LHCN-M2 (cell line): ENCODE results near the gene LRRTM4. TPM values are rescaled to one million over a fixed set of nuclear protein-coding genes. Genes with fewer than 3 reads are reported as not detected.
"Not testable (repeated sequence)": the region's sequence is repeated elsewhere in the genome, so short reads cannot be mapped to it uniquely, and the experiment has no call there.

Experiments
- DNase-seq: peaks from one replicate; pipeline ENCODE4 v3.0.0-alpha.2; 2012; ENCODE audit warnings: low read depth
- total RNA-seq: library from RNA; depleted of rRNA; stranded (reverse); fragments of >200 nt; gene quantifications from 2 replicates; pipeline ENCODE4 v1.2.3, GENCODE V29; 2014

The LRRTM4 gene
- total RNA-seq, 1 experiment from 2014 or later, result not detected

- DNase-seq, result no peak
These were observed 772.3 kb downstream of the LRRTM4 start for GRCh38 chr2:76749858-76750257.

- DNase-seq, result no peak
These were observed 773.4 kb downstream of the LRRTM4 start for GRCh38 chr2:76748581-76749296.

GRCh38 chr2:76745605-76746004, 776.6 kb downstream of the LRRTM4 start:
- no peak for DNase-seq

- no peak for DNase-seq
These were observed 784.6 kb downstream of the LRRTM4 start for GRCh38 chr2:76737607-76738006.

GRCh38 chr2:76733736-76734135, 788.4 kb downstream of the LRRTM4 start:
- no peak for DNase-seq

- DNase-seq, result no peak
These were observed 791.0 kb downstream of the LRRTM4 start for GRCh38 chr2:76731157-76731556.

- no peak for DNase-seq
These were observed 792.2 kb downstream of the LRRTM4 start for GRCh38 chr2:76730021-76730420.

- no peak for DNase-seq
These were observed 801.0 kb downstream of the LRRTM4 start for GRCh38 chr2:76721226-76721625.

- DNase-seq, result no peak
These were observed 808.9 kb downstream of the LRRTM4 start for GRCh38 chr2:76713312-76713711.

GRCh38 chr2:76711490-76711889, 810.7 kb downstream of the LRRTM4 start:
- no peak for DNase-seq

GRCh38 chr2:76700894-76701293, 821.3 kb downstream of the LRRTM4 start:
- DNase-seq, result no peak

GRCh38 chr2:76697998-76698713, 824.0 kb downstream of the LRRTM4 start:
- DNase-seq, result not testable (repeated sequence)
